GM19395 (cell line): Measurements from ENCODE around the gene LYPD6B.
"Not testable (repeated sequence)": the region's sequence is repeated elsewhere in the genome, so short reads cannot be mapped to it uniquely, and the experiment has no call there.

Experiments used
- ATAC-seq: cut with Tn5 transposase; IDR thresholded peaks from one replicate; pipeline ENCODE4 v1.9.1; 2021; ENCODE audit warnings: mild to moderate bottlenecking, moderate library complexity; ENCODE audit not compliant: unreplicated experiment

Gene LYPD6B

GRCh38 chr2:149188291-149188690, 149.8 kb downstream of the LYPD6B start:
- no peak for ATAC-seq

- no peak for ATAC-seq
Observed at GRCh38 chr2:149189769-149190168, 151.3 kb downstream of the LYPD6B start.

- no peak for ATAC-seq
Observed at GRCh38 chr2:149191915-149192314, 153.4 kb downstream of the LYPD6B start.

- ATAC-seq = no peak
Observed at GRCh38 chr2:149192427-149192826, 153.9 kb downstream of the LYPD6B start.

- ATAC-seq = no peak
Observed at GRCh38 chr2:149200109-149200520, 161.6 kb downstream of the LYPD6B start.

GRCh38 chr2:149204686-149205085, 166.2 kb downstream of the LYPD6B start:
- no peak for ATAC-seq

GRCh38 chr2:149205143-149205542, 166.6 kb downstream of the LYPD6B start:
- ATAC-seq = no peak

GRCh38 chr2:149213764-149214493, 175.4 kb downstream of the LYPD6B start:
- no peak for ATAC-seq

- ATAC-seq = no peak
Observed at GRCh38 chr2:149218497-149218896, 180.0 kb downstream of the LYPD6B start.

GRCh38 chr2:149219856-149220255, 181.4 kb downstream of the LYPD6B start:
- ATAC-seq = no peak

GRCh38 chr2:149221002-149221401, 182.5 kb downstream of the LYPD6B start:
- ATAC-seq = no peak

GRCh38 chr2:149221898-149222297, 183.4 kb downstream of the LYPD6B start:
- no peak for ATAC-seq

- ATAC-seq = no peak
Observed at GRCh38 chr2:149223472-149224095, 185.1 kb downstream of the LYPD6B start.

GRCh38 chr2:149224543-149224942, 186.0 kb downstream of the LYPD6B start:
- ATAC-seq = no peak

GRCh38 chr2:149225446-149225845, 186.9 kb downstream of the LYPD6B start:
- ATAC-seq = no peak

- no peak for ATAC-seq
Observed at GRCh38 chr2:149226790-149227189, 188.3 kb downstream of the LYPD6B start.

GRCh38 chr2:149235816-149236375, 197.4 kb downstream of the LYPD6B start:
- ATAC-seq = no peak

- no peak for ATAC-seq
Observed at GRCh38 chr2:149236410-149236809, 197.9 kb downstream of the LYPD6B start.

GRCh38 chr2:149246186-149246585, 207.7 kb downstream of the LYPD6B start:
- no peak for ATAC-seq

GRCh38 chr2:149251436-149251835, 212.9 kb downstream of the LYPD6B start:
- not testable (repeated sequence) for ATAC-seq

GRCh38 chr2:149256877-149257276, 218.4 kb downstream of the LYPD6B start:
- ATAC-seq = not testable (repeated sequence)

- no peak for ATAC-seq
Observed at GRCh38 chr2:149258531-149258930, 220.0 kb downstream of the LYPD6B start.
